SK-N-MC (cell line): ENCODE results near the gene LINGO4.
"Not testable (repeated sequence)": the region's sequence is repeated elsewhere in the genome, so short reads cannot be mapped to it uniquely, and the experiment has no call there.

Experiments
- EZH2 ChIP-seq: fragments of 200-600 bp; sonication (generic); IDR thresholded peaks from one replicate; pipeline ENCODE4 v1.6.1; 2017; ENCODE audit warnings: antibody characterized with exemption
- FOXP2 ChIP-seq: optimal IDR thresholded peaks from 2 replicates; pipeline ENCODE3; 2011; ENCODE audit warnings: mild to moderate bottlenecking, moderate library complexity; ENCODE audit not compliant: insufficient read depth; ENCODE audit errors: extremely low read length, control extremely low read depth
- POLR2AphosphoS5 ChIP-seq: IDR thresholded peaks from 2 replicates; pipeline ENCODE4 v1.6.1; 2012; ENCODE audit warnings: mild to moderate bottlenecking, low read depth, low read length, borderline replicate concordance

GRCh38 chr1:151768351-151769066 is 36.7 kb downstream of the LINGO4 start:
- TF ChIP-seq EZH2, POLR2AphosphoS5, FOXP2: not testable (repeated sequence)
